Activated CD4-positive, CD25-positive, alpha-beta regulatory T cell treated with anti-CD3 and anti-CD28 coated beads, Interleukin-2, amount 50 U/mL, for 16 hours (primary cell): ENCODE results near the gene PAX2.

Experiments
- DNase-seq: peaks from one replicate; pipeline ENCODE4 v3.0.0-alpha.2; 2020; ENCODE audit warnings: low read depth, low spot score

The PAX2 gene

DNA sequence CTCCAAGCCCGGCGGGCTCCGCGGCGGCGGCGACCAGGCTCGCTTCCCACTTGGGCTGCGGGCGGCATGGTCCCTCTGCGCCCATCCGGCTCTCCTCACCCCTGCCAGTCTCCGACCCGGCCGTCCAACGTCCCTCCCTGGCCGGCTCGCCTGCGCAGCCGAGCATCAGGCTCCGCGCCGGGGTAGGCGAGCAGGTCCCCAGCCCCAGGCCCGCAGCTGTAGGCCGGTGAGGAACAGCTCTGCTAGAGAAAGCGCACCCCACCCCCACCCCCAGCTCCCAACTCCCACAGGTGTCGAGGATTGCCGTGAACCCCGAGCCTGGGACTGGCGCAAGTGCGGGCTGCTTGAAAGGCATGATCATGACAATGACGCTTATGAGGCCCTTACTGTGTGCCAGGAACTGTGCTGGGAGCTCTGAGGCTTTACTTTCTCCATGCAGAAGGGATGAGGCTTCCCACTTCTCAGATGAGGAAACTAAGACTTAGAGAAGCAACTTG, 20.8 kb upstream of the PAX2 start:
- DNase-seq: no peak

DNA sequence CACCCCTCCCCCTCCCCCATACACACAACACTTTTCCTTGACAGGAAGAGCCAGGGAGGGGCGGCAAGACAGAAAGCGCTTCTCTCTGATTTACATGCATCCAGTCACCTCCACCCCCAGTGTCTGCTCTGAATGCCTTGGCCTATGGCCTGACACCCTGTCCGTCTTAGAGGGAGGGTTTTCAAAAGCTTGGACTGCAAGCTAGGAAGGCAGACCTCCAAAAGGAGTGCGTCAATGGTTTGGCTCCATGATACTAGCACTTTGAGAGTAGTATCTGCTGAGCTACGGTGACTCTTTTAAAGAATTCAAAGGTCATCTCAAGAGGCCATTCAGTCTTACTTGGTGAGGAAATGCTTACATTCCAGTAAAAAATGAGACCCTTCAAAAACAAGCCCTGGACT, 20.3 kb upstream of the PAX2 start:
- no peak for DNase-seq

DNA sequence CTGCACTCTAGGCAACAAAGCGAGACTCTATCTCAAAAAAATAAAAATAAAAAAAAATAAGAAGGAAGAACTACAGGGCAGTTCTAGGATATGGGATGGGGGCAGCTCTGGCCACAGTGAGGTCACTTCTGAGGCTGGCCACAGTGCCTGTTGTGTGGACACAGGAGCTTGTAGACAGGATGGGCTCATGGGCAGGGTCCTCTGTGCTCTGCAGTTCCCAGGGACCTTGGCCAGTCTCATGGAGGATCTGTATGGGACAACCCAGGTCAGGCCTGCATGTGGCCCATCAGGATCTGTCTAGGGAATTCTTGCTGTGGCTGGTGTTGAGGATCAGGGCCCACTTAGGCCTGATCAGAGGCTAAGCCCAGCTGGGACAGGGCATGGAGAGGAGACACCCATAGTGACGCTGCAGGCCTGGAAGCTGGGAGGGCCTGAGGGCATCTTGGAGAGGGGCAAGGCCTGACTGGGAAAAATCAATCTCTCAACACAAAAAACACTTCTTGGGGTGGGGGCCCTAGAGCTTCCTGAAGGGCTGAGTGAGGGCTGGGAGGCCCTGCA, 19.4 kb upstream of the PAX2 start:
- DNase-seq: no peak

DNA sequence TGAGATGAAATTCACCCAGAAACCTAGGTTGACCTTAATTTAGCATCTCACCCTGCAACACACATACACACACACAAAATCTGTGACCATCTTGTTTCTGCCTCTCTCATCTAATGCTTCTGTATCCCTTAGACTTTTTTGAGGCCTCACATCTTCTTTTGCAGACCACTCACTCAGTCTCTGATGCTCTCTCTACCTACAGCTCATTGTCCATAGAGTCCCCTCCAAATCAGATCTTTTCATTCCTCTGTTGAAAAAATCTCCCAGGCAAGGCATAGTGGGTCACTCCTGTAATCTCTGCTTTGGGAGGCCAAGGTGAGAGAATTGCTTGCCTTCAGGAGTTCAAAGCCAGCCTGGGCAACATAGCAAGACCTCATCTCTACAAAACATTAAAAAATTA, 17.6 kb upstream of the PAX2 start:
- DNase-seq: no peak

DNA sequence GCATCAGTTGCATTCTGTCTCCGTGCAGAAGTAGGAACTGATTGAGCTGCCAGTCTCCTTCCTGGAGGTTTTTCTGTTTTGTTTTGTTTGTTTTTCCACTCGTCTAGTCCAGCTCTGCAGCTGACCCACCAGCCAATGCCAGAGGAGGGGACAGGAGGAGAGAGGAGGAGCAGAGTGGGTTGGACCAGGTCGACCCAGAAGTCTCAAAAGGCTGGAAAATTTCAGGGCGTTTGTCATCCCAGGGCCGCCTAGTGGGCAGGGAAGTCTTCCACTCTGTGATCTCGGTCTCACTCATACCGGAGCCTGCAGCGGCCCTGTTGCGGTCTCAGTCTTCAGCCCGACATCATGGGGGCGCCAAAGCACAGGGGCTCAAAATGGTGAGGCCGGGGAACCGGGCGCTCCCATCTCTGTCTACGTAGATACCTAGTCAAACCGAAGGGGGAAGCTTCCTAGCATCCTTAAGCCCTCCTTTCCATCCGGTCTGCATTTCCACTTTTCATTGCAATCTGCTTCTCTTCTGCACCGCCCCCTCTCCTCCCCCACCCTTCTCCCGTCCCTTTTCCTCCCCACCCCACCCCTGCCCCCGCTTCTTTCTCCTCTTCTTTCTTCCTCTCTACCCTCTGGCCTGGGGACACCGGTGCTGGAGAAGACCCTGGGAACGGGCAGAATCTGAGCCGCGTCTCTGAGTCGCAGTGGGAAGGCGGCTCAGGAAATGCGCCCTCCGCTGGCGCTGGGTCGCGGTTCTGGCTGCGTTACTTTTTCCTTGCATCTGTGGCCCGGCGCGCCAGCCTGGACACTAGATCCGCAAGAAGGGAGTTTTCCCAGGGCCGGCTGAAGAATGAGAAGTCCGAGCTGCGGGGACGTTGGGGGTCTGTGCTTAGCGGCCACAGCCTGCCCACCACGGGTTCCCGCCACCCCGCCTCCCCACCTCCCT, 16.2 kb upstream of the PAX2 start:
- no peak for DNase-seq

DNA sequence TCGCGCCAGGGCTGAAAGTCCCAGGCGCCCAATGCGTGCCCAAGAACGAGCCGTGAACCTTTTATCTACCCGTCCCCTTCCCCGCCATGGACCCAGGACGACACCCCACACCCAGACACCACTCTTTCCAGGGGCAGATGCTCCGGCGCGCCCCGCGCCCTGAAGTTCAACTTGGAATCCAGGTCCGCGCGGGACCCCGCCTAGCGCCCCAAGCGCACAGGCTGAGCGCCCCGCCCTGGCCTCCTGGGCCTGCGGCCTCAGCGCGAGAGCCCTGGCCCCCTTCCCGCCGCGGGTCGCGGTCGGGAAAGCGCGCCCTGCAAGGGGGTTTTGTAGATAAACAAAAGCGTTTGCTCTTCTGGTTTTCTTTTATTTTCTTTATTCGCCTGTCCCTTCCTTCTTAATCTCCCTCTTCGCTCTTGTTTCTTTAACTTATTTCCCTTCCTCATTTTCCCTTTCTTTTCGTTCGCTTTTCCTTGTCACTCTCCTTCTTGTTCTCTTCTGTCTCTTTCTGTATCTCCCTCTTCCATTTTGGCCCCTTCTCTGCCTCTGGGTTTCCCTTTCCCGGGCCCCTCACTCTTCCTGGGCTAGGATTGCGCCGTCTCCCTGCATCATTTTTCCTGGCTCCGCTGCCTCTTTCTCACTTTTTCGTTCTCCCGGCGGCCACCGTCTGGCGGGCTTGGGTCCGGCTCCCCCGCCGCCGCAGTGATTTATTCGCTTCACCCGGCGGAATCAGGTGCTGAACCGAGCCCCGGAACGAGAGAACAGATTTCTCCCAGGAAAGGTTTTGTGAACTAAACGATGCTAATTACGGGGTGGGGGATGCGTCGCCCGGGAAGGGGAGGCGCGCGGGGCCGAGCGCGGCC, 15.3 kb upstream of the PAX2 start:
- no peak for DNase-seq

DNA sequence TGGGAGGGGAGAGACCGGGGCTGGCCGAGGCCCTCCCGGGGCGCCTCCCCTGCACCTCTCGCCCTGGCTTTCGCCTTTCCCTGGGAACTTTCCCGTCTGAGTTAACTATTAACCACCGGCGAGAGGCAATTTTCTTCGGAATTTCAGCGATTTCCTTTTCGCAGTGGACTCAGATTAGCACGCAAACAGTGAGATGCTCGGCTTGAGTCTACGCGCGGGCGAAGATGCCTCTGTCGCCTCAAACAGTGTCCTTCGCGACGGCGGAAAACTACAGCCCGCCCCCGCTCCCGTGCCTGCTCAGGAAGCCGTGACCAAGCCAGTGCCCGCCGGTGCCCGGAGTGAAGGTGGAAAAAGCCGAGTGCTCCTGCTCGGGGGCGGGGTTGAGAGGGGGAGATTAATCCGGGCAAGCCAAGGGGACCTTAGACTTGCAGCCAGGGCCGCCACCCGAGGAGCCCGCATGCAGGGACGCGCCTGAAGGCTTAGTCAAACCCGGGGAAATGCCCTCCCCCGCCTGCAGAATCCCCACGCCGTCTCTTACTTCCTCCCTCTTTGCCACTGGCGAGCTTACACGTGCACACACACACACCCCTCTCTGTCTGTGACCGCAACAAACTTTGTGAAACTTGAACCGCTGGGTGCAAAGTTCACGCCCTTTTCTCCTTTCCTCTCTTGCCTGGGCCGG, 14.5 kb upstream of the PAX2 start:
- DNase-seq: no peak

DNA sequence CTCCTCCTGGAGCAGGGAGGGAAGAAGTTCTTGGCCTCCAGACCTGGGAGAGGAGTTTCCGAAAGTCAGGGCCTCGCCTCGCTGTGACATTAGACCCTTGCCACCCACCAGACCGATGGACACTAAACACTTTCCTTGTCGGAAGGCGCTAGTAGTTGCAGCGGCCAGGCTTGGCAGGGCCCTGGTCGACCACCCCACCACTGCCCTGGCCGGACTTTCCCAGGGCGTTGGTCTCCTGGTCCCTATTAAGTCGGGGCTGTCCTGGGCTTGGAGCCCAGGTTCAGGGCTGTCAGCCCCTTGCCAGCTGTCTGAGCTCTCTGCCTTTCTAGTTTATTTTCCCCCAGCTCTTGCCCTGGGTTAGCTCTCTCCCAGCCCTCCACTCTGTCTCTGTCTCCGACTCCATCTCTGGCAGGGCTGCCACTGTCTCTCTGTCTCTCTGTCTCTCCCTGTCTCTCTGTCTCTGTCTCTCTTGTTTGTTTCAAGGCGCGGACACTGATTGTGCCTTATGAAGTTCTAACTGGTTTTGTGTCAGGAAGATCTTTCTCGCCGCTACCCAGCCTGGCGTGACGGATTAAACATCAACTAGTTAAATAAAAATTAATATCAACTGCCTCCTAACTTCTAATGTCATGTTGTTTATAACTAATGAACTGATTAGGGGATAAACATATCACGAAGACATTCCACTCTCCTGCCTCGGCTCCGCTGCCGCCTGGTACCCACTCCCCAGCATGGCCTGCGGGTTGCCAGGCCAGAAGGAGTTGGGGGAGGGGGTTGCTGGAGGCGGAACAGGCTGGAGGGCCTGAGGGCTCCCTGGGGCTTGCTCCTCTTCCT, 13.8 kb upstream of the PAX2 start:
- DNase-seq: no peak

DNA sequence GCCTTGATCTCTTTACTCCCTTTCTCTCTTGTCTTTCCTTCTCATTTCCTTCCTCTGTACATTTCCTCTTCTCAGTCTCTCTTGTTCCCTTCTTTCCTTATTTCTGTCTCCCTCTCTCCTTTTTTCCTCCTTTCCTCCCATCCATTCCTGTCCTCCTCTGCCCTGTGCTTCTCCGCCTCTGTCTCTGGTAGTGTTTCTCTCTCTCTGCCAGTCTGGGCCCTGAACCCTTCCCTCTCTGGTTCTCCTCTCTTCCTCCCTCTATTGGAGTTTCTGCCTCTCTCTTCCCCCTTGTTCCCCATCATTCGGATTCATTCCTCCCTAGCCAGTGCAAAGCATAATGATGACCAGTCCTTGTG, 13.2 kb upstream of the PAX2 start:
- DNase-seq: no peak

DNA sequence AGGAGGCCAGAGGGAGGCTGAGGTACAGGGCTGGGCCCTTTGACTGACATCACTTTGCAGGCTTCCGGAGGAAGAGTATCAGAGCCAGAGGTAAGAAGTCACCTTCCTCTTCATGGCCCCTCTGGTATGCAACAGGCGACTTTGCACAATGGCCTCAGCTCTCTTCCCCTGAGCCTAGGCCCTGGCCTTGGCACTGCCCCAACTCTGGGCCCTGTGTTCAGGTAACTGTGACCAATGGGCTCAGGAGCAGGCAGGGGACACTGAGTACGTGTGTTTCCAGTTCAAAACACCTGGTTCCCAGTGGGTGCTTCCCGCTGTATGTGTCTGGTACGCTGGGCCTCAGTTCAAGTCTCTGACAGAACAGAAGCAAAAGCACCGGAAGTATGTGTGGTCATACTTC, 12.1 kb upstream of the PAX2 start:
- no peak for DNase-seq

DNA sequence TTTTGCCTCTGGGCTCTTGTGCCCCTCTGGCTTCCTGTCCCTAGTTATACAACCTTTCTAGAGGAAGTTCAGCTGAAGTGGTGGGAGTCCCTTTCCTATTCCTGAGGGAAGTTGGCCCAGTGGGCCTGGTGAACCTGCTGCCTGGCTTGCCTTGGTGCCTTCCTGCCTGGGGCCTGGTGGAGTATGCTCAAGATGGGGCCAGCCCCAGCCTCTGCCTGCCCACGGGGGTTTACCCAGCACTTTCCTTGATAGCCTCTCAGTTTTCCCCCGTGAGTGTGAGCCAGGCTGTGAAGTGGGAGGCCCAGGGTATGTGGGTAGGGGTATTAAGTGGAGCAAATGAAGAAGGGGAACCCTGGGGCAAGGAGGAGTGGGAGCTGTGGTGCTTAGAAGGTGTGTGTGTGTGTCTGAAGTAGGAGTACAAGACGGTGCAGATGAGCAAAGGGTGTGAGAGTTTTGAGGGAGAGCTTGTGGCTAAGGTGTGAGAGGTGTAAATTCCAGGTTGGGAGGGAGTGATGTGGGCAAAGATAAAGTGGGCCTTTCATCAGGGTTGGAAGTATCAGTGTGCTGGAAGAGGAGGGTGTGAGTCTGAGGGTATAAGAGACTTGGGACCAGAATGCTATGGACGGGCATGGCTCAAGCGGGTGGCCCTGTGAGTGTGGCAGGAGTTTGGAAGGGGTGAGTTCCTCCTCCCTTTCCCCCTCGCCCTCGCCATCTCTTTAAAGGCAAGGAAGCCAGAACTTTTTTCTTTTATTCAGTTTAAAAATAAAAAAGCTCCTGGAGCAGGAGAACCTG, 10.9 kb upstream of the PAX2 start:
- no peak for DNase-seq

DNA sequence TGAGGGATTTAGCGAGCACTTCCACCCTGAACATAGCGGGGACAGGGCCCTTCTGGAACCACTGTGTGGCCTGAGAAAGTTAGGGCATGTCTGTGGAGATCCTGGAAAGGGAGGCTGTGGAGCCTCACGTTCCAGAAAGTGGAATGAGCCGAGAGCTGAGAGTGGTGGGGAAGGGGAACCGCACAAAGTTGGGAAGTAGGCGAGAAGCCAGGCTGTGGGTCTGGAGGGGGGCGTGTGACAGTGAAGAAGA, 10.4 kb upstream of the PAX2 start:
- DNase-seq: no peak

DNA sequence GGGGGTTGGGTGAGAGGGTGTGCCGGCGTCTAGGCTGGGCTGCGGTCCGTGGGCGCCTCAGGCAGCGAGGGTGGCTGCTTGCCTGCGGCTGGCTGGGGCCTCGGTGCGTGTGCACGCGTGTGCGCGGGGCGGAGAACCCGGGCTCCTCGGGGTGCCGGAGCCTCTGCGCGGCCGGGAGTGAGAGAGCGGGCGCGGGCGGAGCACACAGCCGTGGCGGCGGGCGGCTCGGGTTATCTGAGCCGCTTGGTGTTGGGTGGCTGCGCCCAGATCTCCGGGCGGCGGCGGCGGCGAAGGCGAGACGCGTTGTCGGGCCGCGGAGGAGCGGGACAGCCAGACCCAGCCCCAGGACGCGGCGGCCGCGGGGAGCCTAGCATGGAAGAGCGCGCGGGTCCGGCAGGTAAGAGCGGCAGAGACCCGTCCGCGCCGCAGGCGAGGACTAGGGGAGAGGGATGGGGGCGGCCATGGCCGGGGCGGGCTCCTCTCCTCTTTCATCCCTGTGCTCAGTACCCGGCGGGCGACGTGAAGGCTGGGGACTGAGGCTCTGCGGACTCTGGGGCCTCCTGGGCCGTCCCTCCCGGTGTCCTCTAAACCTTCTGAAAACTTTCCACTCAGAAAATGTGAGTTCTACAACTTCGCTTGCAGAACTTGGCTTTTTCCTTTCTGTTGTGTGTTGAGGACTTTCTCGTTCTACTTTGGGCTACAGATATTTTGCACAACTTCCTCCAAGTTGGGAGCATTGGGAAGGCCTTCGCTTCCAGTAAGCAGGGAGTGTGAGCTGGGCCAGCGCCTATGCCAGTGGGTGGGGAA, 9.8 kb upstream of the PAX2 start:
- no peak for DNase-seq

DNA sequence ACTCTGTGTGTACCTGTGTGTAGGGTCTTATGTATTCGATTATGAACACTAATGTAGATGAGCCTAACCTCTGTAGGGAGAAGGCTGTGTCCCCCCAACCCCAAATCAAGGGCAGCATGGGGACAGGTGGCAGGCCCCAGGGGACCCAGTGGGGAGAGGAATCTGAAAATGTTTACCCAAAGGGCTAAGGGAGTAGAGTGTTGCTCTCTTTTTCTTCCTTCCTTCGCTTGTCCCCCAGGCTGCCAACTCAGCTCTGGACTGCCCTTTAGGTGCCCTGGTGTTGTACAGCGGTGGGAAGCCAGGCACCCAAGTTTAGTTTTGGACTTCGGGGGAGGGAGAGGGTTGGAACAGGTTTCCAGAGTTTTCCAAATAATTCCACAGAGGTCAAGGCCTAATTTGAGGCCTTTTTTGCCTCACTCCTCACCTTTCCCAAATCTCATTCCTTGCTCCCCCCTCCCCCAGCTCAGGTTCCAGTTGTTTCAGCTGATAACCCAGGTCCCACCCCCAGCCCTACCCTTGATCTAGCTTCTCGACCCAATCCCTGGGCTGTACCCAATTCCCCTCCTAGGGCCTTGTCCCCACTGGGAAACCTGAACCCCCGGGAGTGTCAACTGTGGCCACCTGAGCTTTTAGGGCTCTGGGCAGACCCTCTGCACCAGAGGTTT, 9.1 kb upstream of the PAX2 start:
- no peak for DNase-seq

DNA sequence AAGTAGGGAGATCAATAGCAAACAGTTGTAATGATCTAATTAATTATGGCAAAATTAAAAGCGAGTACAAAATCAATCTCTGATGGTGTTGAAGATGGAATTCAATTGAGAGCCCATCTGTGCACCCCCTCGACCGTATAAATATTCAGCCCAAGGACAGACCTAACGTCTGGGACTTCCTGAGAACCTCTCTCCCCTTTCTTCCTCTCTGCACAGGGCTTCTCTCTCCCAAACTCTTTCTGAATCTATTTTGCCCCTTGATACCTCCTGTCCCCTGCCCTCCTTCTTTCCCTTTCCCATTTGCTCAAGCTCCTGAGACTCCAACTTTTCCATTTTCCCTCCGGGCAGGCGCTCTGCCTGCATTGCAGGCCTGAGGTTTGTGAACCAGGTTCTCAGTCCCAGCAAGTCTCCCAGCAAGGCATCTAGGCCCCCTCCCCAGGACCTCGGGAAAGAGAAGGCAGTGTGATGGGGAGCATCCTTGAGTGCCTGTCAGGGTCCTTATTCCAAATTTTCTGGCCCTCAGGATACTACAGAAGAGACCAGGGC, 8.5 kb upstream of the PAX2 start:
- no peak for DNase-seq

DNA sequence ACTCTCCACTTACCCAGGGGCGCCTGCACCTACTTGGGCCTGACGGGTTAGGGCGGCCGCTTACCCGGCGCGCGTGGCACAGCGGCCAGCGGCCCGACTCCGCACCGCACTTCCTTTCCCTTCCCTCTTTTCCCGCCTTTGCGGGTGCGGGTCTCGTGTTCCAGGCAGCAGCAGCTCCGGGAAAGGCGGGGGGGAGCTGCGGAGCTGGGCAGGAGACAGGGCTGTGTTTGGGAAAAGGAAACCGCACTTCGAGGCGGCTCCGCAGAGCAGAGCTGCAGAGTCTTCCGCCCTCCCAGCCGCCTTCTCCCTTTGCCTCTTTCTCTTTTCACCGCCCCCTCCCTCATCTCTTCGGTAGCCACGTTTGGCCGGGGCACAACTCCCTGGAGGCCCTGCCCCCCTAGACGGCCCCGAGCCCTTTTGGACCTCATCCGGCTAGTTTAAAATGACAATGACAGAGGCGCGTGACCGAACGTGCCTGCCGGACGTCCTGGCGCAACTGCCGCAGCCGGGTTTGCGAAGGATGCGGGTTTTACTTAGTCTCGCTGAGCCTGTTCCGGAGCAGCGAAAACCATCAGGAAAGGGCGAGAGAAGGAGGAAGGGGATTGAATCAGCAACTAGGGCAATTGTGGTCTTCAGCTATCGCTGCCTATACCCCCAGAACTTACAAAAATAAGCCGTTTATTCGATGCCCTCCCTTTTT, 7.9 kb upstream of the PAX2 start:
- DNase-seq: no peak

DNA sequence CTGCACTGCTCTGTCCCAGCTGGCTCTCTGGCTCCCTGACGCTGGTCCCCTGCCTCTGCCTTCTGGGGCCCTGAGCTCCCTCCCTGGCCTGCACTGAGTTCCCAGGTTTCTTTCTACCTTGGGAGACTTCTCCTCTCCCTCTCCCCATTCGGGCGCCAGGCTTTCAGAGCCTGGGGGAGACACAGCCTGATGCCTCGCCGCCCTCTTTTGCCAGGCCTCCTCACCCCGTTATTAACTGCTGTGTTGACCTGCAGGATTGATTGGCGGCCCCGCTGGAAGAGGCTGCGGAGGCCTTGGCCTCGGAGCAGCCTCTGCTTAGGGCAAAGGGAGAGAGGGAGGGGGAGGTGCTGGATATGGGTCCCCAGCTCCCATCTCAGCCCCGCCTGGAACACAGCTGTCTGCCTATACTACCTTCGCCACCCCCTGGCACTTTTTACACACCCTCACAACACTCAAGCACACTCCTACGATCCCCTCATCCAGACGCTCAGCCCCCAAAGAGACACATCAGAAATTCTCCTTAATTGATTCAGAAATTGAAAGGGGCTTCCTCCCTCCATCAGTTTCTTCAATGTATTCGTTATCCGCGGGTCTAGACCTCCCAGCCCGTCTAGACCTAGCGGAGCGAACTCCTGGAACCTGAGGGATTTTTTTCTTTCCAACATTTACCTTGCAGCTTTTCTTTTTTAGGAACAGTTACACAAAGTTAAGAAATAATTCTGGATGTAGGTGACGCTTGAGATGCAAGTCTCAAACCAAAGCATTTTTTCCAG, 7.1 kb upstream of the PAX2 start:
- no peak for DNase-seq
